Tibial artery (tissue), 4 donors: ENCODE measurements around the gene HIPK2.

Experiments
- DNase-seq, 2 donors: peaks; one replicate each; pipeline ENCODE4 v3.0.0-alpha.2; 2019
- H3K27ac ChIP-seq, 2 donors: fragments of 200-600 bp; sonication (generic) in 1 of 2; 1 replicate in 1 of 2; 2 replicates in 1 of 2; pipeline ENCODE4 v1.5.1; 2018 to 2019; ENCODE audit warnings: mild to moderate bottlenecking in 1 of 2
- H3K27me3 ChIP-seq, 2 donors: fragments of 200-600 bp; sonication (generic) in 1 of 2; one replicate each; pipeline versions ENCODE4 v1.5.1 to v1.6.0; 2016 to 2019
- H3K36me3 ChIP-seq, 3 donors: fragments of 200-600 bp; sonication (generic) in 2 of 3; one replicate each; pipeline ENCODE4 v1.5.1; 2016 to 2019; ENCODE audit warnings: mild to moderate bottlenecking in 2 of 3
- H3K4me1 ChIP-seq, 4 donors: fragments of 200-600 bp; sonication (generic) in 2 of 4; 1 replicate in 3 of 4; 2 replicates in 1 of 4; pipeline ENCODE4 v1.5.1; 2016 to 2019
- H3K4me3 ChIP-seq, 2 donors: fragments of 200-600 bp; sonication (generic) in 1 of 2; 1 replicate in 1 of 2; 2 replicates in 1 of 2; pipeline ENCODE4 v1.5.1; 2018 to 2019; ENCODE audit warnings: mild to moderate bottlenecking in 2 of 2
- H3K9me3 ChIP-seq, 3 donors: fragments of 200-600 bp; sonication (generic) in 1 of 3; one replicate each; pipeline ENCODE4 v1.5.1; 2016 to 2019
- intact Hi-C: fragments of 100-400 bp; cut with DNase I; formaldehyde crosslinking; loops from one replicate; pipeline ENCODE4 v1.15.0; 2023; ENCODE audit warnings: low total_unique reads
- TF ChIP-seq, protein P1 (sequence below), 2 experiments: fragments of 200-600 bp in 1 of 2; fragments of 450-650 bp in 1 of 2; IDR thresholded peaks; one replicate each; pipeline ENCODE4 v1.5.1; 2017 to 2019; ENCODE audit warnings: antibody characterized with exemption in 2 of 2, mild to moderate bottlenecking in 1 of 2, moderate library complexity in 1 of 2

HIPK2 gene

DNA sequence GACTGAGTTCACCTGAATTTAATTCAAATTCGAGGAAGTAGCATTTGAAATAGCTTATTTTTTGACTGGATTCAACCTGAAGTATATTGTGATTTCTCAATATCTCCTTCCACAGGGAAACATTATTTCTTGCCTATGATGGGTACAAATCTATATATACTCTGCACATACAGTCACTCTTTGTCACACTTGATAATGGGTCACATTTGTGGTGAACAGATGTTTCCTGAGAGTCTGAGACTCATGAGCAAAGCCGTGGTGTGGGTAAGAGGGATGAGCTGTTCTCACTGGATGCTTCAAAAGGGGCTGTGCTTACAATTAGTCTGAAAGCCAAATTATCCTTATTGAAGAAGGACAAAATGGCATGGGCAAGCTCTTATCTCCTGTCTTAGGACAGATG is 33.3 kb upstream of the HIPK2 start:
- intact Hi-C loops: no loop called here
- no peak overlapping the region for H3K4me3 ChIP-seq
- no peaks in the 10 kb centered on the region for H3K36me3 ChIP-seq
- TF ChIP-seq, protein P1, sequence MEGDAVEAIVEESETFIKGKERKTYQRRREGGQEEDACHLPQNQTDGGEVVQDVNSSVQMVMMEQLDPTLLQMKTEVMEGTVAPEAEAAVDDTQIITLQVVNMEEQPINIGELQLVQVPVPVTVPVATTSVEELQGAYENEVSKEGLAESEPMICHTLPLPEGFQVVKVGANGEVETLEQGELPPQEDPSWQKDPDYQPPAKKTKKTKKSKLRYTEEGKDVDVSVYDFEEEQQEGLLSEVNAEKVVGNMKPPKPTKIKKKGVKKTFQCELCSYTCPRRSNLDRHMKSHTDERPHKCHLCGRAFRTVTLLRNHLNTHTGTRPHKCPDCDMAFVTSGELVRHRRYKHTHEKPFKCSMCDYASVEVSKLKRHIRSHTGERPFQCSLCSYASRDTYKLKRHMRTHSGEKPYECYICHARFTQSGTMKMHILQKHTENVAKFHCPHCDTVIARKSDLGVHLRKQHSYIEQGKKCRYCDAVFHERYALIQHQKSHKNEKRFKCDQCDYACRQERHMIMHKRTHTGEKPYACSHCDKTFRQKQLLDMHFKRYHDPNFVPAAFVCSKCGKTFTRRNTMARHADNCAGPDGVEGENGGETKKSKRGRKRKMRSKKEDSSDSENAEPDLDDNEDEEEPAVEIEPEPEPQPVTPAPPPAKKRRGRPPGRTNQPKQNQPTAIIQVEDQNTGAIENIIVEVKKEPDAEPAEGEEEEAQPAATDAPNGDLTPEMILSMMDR (IDR thresholded peaks at IDR 0.05): no peak
- no peak overlapping the region for H3K27ac ChIP-seq
- H3K27me3 ChIP-seq: no peaks in the 10 kb centered on the region
- DNase-seq: no peak
- H3K9me3 ChIP-seq: no peaks in the 10 kb centered on the region
- H3K4me1 ChIP-seq: peaks cover 0 to 8% (median 0%) of the 10 kb centered on the region in 4 donors

DNA sequence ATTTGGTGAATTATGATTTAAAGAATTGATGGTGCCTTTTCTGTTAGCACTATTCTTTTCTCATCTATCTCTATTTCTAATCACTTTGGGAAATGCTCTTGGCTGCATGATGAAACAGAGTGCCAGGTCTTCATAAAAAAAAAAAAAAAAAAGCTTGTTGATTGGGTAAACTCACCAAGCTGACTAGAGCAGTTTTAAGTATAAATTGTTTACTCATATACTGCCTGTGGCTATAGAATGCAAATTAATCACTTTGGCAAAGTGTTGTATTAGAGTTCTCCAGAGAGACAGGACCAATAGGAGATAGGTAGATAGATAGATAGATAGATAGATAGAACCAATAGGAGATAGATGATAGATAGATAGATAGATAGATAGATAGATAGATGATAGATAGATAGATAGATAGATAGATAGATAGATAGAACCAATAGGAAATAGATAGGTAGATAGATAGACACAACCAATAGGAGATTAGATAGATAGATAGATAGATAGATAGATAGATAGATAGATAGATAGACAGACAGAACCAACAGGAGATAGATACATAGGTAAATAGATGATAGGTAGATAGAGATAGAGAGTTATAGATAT is 31.1 kb upstream of the HIPK2 start:
- Histone ChIP-seq H3K36me3 (no peaks in the 10 kb centered on the region), H3K9me3 (no peaks in the 10 kb centered on the region), H3K27ac (no peak overlapping the region), H3K4me1 (peaks cover 0 to 8% (median 0%) of the 10 kb centered on the region in 4 donors), H3K27me3 (no peaks in the 10 kb centered on the region), H3K4me3 (no peak overlapping the region)
- DNase-seq: no peak
- TF ChIP-seq, protein P1 (IDR thresholded peaks at IDR 0.05): no peak
- intact Hi-C loops: no loop called here

DNA sequence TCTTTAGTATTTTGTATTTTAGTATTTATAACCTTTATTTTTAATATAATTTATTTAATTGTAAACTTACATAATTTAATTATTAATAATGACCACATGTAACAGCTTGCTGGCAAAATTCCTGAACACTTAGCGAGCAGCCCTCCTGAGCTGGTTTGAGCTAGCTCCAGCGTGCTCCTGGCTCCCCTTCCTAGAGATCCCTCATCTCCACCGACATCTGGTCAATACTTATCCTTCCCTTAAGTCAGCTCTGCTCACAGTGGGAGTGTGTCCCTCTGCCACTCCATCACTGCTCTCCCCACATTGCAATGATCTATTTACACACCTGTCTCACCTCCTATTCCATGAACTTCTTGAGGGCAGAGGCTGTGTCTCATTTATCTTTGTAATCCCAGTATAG is 30.6 kb upstream of the HIPK2 start:
- Histone ChIP-seq H3K4me3 (no peak overlapping the region), H3K27ac (no peak overlapping the region), H3K4me1 (peaks cover 0 to 8% (median 0%) of the 10 kb centered on the region in 4 donors), H3K9me3 (no peaks in the 10 kb centered on the region), H3K36me3 (no peaks in the 10 kb centered on the region), H3K27me3 (no peaks in the 10 kb centered on the region)
- TF ChIP-seq, protein P1 (IDR thresholded peaks at IDR 0.05): no peak
- DNase-seq: no peak
- intact Hi-C loops: no loop called here

DNA sequence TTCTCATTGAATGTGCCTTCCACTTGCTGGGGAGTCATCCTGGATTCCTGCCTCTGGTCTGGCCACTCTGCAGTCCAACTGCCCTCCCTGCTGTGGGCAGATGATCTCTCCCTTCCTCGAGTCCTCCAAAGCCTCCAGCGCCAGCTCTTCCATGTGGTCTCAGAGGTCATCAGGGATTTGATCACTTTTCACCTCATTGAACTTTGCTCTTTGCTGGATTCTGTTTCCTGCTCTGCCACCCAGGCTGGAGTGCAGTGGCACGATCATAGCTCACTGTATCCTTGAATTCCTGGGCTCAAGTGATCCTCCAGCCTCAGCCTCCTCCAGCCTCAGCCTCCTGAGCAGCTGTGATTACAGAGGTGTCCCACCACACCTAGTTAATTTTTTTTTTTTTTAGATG is 29.2 kb upstream of the HIPK2 start:
- TF ChIP-seq, protein P1 (IDR thresholded peaks at IDR 0.05): no peak
- intact Hi-C loops: no loop called here
- DNase-seq: no peak
- H3K36me3 ChIP-seq: no peaks in the 10 kb centered on the region
- no peaks in the 10 kb centered on the region for H3K9me3 ChIP-seq
- no peak overlapping the region for H3K4me3 ChIP-seq
- no peaks in the 10 kb centered on the region for H3K27me3 ChIP-seq
- no peak overlapping the region for H3K27ac ChIP-seq
- H3K4me1 ChIP-seq: peaks cover 0 to 8% (median 0%) of the 10 kb centered on the region in 4 donors

DNA sequence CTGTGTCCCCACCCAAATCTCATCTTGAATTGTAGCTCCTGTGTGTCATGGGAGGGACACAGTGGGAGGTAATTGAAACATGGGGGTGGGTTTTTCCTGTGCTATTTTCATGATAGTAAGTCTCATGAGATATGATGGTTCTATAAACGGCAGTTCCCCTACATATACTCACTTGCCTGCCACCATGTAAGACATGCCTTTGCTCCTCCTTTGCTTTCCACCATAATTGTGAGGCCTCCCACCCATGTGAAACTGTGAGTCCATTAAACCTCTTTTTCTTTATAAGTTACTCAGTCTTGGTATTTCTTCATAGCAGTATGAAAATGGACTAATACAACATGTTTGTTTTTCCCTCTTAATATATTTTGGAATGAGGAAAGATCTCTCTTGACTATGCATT is 26.8 kb upstream of the HIPK2 start:
- H3K27ac ChIP-seq: no peak overlapping the region
- H3K9me3 ChIP-seq: no peaks in the 10 kb centered on the region
- H3K36me3 ChIP-seq: no peaks in the 10 kb centered on the region
- no peak for DNase-seq
- no peak overlapping the region for H3K4me3 ChIP-seq
- intact Hi-C loops: no loop called here
- TF ChIP-seq, protein P1 (IDR thresholded peaks at IDR 0.05): no peak
- H3K27me3 ChIP-seq: no peaks in the 10 kb centered on the region
- peaks cover 0 to 5% (median 0%) of the 10 kb centered on the region in 4 donors for H3K4me1 ChIP-seq

DNA sequence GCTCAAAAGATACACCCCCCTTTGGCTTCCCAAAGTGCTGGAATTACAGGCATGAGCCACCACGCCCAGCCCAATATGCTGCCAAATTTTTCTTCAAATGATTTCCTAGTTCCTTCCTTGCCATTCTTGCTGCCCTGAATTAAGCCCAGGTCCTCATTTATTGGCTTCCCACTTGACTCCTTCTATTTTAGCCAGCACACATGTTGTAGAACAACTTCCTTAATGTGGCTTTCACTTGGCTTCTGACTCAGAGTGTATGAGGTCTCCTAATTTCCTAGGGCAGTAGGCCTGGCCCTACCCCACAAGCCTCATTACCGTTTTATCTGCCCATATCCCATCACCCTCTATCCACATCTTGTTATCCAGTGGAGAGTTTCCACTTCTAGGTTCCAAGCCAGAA is 21.8 kb upstream of the HIPK2 start:
- no peaks in the 10 kb centered on the region for H3K36me3 ChIP-seq
- H3K27ac ChIP-seq: no peak overlapping the region
- peaks cover 0 to 7% (median 0%) of the 10 kb centered on the region in 4 donors for H3K4me1 ChIP-seq
- no peak for DNase-seq
- H3K27me3 ChIP-seq: no peaks in the 10 kb centered on the region
- H3K9me3 ChIP-seq: no peaks in the 10 kb centered on the region
- TF ChIP-seq, protein P1 (IDR thresholded peaks at IDR 0.05): no peak
- intact Hi-C loops: no loop called here
- no peak overlapping the region for H3K4me3 ChIP-seq
